Central memory CD8-positive, alpha-beta T cell (primary cell): ENCODE data around the gene TNP2.

Experiments
- ATAC-seq: fragments of 150-1000 bp; cut with Tn5 transposase; replicated peaks from 2 replicates; pipeline ENCODE4 v1.10.0; 2022; ENCODE audit warnings: mild to moderate bottlenecking, moderate FRiP score, moderate number of reproducible peaks; ENCODE audit not compliant: poor library complexity, severe bottlenecking; ENCODE audit errors: extremely low read depth
- DNase-seq, 2 donors: peaks; one replicate each; pipeline ENCODE4 v3.0.0; 2021; ENCODE audit warnings: low spot score in 2 of 2
- H3K27ac Mint-ChIP-seq: one replicate; pipeline ENCODE4 v1.8.0; 2022; ENCODE audit warnings: low read depth, mild to moderate bottlenecking, moderate library complexity, mixed read lengths
- H3K27me3 Mint-ChIP-seq: one replicate; pipeline ENCODE4 v1.8.0; 2022; ENCODE audit warnings: mixed read lengths
- H3K36me3 Mint-ChIP-seq: one replicate; pipeline ENCODE4 v1.8.0; 2022; ENCODE audit warnings: mild to moderate bottlenecking, moderate library complexity, mixed read lengths; ENCODE audit not compliant: insufficient read depth
- H3K4me1 Mint-ChIP-seq: one replicate; pipeline ENCODE4 v1.8.0; 2022; ENCODE audit warnings: mixed read lengths
- H3K4me3 Mint-ChIP-seq: one replicate; pipeline ENCODE4 v1.8.0; 2022; ENCODE audit warnings: mild to moderate bottlenecking, moderate library complexity, mixed read lengths
- H3K9me3 Mint-ChIP-seq: one replicate; pipeline ENCODE4 v1.8.0; 2022; ENCODE audit warnings: mixed read lengths

The TNP2 gene

DNA sequence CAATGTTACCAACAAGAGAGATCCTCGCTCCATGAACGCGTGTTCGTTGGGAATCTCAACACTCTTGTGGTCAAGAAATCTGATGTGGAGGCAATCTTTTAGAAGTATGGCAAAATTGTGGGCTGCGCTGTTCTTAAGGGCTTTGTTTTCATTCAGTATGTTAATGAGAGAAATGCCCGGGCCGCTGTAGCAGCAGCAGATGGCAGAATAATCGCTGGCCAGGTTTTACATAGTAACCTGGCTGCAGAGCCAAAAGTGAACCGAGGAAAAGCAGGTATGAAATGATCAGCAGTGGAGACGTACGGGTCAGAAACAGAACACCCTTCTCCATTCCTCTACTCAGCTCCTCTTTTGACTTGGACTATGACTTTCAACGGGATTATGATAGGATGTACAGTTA, 26.5 kb downstream of the TNP2 start:
- peaks cover 4% of the 10 kb centered on the region for H3K36me3 Mint-ChIP-seq

DNA sequence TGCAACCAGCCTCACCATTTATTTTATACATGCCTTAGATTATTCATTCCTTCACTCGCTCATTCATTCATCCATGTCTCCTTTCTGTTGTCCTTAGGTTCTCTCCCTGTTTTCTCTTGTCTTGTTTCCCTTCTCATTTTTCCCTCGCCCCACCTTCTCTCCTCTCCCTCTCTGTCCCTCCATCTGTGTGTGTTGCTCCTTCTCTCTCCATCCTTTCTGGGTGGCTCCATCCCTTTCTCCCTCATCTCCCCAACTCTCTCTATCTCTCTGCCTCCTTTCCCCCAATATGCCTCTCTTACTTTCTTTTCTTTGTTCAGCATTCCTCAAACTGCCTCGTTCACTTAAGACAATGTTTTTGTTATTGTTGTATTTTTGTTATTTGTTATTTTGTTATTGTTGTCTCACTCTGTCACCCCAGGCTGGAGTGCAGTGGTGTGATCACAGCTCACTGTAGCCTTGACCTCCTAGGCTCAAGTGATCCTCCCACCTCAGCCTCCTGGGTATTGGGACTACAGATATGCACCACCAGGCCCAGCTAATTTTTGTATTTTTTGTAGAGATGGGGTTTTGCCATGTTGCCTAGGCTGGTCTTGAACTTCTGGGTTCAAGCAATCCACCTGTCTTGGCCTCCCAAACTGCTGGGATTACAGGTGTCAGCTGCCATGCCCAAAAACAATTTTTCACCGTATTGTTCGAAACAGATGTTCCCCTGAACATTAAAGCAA, 27.5 kb downstream of the TNP2 start:
- ATAC-seq (no peak), DNase-seq (no peak)
- Mint-ChIP-seq H3K4me3 (no peak overlapping the region), H3K27me3 (no peaks in the 10 kb centered on the region), H3K9me3 (no peaks in the 10 kb centered on the region), H3K36me3 (peaks cover 2% of the 10 kb centered on the region), H3K27ac (no peak overlapping the region), H3K4me1 (peaks cover 9% of the 10 kb centered on the region)

More for the DNA sequence above, 26.5 kb downstream of the TNP2 start:
- DNase-seq (no peak), ATAC-seq (no peak)
- Mint-ChIP-seq H3K9me3 (no peaks in the 10 kb centered on the region), H3K27ac (no peak overlapping the region), H3K4me1 (peaks cover 9% of the 10 kb centered on the region), H3K4me3 (no peak overlapping the region), H3K27me3 (no peaks in the 10 kb centered on the region)

DNA sequence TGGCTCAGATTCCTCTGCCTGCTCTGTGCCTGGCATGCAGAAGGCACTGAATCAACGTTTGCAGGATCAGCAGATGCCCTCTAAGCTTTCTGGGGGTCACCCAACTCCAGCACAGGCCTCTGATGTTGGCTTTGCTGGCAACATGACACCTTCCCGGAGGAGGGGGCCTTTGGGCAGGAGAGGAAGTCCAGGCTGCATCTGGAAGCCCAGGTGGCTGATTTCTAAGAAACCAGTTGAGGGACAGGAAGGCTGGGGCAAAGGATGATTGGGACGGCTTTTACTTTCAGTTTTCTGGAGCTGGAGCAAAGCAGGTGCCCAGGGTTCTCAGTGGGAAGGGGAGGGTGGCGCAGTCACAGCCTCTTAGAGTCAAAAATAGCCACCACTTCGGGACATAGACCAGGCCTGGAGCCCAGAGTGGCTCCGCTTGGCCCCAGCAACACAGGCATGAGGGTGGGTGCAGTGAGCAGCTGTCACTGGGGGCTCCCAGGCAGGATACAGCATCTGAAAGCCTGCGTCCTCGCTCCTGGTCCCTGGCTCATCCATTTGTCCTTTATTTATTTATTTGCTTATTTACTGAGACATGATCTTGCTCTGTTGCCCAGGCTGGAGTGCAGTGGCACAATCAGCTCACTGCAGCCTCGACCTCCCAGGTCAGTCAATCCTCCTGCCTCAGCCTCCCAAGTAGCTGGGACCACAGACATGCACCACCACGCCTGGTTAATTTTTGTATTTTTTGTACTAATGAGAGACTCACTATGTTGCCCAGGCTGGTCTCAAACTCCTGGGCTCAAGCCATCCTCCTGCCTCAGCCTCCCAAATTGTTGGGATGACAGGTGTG, 28.3 kb downstream of the TNP2 start:
- no peak for ATAC-seq
- no peaks in the 10 kb centered on the region for H3K9me3 Mint-ChIP-seq

DNA sequence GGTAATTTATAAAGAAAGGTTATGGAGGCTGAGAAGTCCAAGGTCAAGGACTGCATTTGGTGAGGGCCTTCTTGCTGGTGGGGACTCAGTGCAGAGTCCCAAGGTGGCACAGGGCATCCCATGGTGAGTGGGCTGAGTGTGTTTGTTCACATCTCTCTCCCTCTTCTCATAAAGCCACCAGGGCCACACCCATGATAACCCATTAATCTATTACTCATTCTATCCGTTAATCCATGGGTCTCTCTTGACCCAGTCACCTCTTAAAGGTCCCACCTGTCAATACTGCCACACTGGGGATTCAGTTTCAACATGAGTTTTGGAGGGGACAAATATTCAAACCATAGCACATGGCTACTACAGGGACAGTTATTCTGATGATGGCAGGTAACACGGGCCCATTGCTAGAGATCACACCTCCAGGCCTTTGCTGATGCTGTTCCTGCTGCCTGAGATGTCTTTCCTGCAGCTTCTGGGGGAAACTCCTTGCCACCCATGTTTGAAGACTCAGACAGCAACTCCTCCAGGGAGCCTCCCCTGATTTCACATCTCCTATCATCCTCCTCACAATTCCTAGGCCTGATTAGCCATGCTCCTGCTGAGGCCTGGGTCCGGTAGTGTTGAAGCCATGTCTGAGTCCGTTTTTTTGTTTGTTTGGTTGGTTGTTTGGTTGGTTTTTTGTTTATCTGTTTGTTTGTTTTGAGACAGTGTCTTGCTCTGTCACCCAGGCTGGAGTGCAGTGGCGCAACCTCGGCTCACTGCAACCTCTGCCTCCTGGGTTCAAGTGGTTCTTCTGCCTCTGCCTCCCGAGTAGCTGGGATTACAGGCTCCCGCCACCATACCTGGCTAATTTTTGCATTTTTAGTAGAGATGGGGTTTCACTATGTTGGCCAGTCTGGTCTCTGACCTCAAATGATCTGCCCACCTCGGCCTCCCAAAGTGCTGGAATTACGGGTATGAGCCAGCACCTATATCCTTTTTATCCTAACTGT, 29.2 kb downstream of the TNP2 start:
- no peak overlapping the region for H3K4me3 Mint-ChIP-seq
- ATAC-seq (no peak), DNase-seq (no peak)
- peaks cover 7% of the 10 kb centered on the region for H3K4me1 Mint-ChIP-seq
- peaks cover 2% of the 10 kb centered on the region for H3K36me3 Mint-ChIP-seq
- H3K27me3 Mint-ChIP-seq, result no peaks in the 10 kb centered on the region
- no peak overlapping the region for H3K27ac Mint-ChIP-seq
- H3K9me3 Mint-ChIP-seq, result no peaks in the 10 kb centered on the region

More for the DNA sequence above, 28.3 kb downstream of the TNP2 start:
- Mint-ChIP-seq H3K4me3 (no peak overlapping the region), H3K27me3 (no peaks in the 10 kb centered on the region), H3K36me3 (peaks cover 2% of the 10 kb centered on the region), H3K4me1 (peaks cover 9% of the 10 kb centered on the region), H3K27ac (no peak overlapping the region)
- DNase-seq, result no peak

DNA sequence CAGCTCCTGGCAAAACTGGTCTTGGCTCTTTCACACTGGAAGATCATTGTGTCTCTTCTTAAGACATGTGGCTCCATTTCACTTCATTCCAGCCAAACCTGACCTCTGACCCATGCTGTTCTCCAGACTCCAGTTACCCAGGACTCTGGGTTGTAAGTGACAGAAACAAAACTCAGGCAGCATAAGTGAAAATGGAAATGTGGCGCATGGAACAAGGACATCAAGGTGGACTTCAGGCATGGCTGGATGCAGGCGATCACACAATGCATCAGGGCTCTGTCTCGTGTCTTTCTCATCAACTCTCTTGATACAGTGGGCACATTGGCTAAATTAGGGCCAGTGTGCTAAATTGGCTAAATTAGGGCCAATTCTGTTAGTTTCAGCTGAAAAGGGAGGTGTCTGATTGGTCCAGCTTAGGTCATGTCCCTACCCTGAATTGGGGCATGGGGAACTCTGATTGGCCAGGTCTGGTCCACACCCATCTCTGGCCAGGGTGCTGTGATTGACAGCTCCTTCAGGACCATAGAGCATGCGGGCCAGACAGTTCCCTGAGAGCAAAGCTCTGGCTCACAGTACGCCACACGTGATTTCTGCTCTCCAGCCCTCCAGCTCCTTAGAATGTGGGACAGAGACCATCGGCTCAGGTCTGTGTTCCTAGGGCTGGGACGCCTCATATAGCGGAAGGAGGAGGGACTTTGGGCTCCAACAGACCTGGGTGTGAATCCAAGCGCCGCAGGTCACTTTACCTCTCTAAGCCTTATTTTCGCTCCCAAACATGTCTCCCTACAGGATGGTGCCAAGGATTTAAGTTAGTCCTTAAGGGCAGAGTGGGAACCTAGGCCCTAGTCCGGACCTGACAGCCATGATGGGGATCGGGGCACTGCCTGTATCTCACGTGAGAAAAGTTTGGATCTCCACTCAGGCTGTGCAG, 30.6 kb downstream of the TNP2 start:
- ATAC-seq (no peak), DNase-seq (no peak)
- no peak overlapping the region for H3K27ac Mint-ChIP-seq
- peaks cover 2% of the 10 kb centered on the region for H3K36me3 Mint-ChIP-seq
- no peak overlapping the region for H3K4me3 Mint-ChIP-seq
- H3K4me1 Mint-ChIP-seq, result peaks cover 19% of the 10 kb centered on the region
- H3K27me3 Mint-ChIP-seq, result no peaks in the 10 kb centered on the region
- no peaks in the 10 kb centered on the region for H3K9me3 Mint-ChIP-seq

DNA sequence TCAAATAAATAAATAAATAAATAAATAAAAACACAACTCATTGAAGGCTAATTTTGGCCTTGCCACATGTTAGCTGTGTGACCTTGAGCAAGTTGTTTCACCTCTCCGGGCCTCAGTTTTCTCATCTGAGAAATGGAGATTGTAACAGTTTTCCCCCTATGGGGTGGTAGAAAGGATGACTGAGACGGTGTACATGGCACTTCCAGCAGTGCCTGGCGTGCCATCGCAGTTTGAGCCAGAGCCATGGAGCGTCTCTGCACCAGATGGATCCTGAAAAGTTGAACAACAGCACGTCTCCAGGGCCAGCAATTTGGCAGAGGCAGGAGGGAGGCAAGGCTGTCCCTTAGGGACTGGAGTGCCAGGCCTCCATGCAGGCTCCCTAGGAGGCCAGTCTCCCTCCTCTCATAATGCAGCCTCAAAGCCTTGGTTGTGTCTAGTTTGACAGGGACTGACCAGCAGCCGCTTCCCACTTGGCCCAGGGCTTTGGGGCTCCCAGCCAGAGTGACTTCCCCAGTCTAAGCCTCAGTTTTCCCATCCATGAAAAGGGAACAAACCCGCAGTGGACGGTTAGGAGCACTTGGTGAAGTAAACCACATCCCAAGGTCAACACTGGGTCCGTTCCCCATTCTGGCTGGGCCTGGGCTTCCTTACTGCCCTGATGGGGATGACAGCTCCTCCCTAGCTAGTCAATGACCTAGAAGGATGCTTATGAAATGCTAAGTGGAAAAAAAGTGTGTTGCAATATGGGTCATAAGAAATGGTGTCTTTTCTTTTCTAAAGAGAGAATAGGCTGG, 32.5 kb downstream of the TNP2 start:
- no peak for DNase-seq
- Mint-ChIP-seq H3K27ac (no peak overlapping the region), H3K4me1 (peaks cover 37% of the 10 kb centered on the region), H3K4me3 (no peak overlapping the region), H3K27me3 (no peaks in the 10 kb centered on the region), H3K9me3 (no peaks in the 10 kb centered on the region), H3K36me3 (peaks cover 5% of the 10 kb centered on the region)
- ATAC-seq, result no peak

DNA sequence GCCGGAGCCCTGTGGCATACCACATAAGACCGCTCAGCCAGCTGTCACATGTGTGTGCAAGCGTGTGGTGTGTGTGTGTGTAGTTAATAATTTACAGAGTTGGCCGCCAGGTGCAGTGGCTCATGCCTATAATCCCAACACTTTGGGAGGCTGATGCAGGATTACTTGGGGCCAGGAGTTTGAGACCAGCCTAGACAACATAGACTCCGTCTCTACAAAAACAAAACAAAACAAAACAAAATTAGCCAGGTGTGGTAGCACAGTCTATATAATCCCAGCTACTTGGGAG, 33.5 kb downstream of the TNP2 start:
- DNase-seq (no peak), ATAC-seq (no peak)
- Mint-ChIP-seq H3K4me1 (peaks cover 43% of the 10 kb centered on the region), H3K36me3 (peaks cover 5% of the 10 kb centered on the region), H3K27me3 (no peaks in the 10 kb centered on the region), H3K4me3 (no peak overlapping the region), H3K9me3 (no peaks in the 10 kb centered on the region), H3K27ac (no peak overlapping the region)

DNA sequence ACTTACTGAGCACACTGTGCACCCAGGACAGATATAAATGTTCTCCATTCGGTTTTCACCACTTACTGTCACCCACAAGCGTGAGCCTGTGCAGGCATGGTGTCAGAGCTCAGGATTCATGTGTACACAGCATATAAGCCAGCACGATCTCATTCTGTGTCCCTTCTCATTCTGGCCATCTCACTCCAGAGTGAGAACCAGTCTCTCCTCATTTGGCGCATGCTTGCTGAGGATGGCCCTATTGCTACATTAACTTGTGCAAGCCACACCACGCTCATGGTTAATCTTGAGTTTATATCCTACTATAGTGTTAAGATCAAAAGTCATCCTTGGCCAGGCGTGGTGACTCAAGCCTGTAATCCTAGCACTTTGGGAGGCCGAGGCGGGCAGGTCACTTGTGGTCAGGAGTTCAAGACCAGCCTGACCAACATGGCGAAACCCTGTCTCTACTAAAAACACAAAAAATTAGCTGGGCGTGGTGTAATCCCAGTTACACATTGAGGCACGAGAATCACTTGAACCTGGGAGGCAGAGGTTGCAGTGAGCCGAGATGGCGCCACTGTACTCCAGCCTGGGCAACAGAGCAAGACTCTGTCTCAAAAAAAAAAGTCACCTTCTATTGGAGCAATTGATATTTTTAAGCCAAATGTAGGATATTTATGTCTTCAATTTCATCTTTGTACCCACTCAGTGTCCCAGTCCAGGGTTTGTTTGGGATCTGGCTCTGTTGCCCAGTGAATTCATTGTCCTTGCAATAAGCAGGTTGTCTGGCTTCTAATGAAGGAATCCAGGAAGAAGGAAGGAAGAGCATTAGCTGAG, 34.0 kb downstream of the TNP2 start:
- Mint-ChIP-seq H3K4me1 (peaks cover 43% of the 10 kb centered on the region), H3K27ac (no peak overlapping the region)
- no peak for ATAC-seq

DNA sequence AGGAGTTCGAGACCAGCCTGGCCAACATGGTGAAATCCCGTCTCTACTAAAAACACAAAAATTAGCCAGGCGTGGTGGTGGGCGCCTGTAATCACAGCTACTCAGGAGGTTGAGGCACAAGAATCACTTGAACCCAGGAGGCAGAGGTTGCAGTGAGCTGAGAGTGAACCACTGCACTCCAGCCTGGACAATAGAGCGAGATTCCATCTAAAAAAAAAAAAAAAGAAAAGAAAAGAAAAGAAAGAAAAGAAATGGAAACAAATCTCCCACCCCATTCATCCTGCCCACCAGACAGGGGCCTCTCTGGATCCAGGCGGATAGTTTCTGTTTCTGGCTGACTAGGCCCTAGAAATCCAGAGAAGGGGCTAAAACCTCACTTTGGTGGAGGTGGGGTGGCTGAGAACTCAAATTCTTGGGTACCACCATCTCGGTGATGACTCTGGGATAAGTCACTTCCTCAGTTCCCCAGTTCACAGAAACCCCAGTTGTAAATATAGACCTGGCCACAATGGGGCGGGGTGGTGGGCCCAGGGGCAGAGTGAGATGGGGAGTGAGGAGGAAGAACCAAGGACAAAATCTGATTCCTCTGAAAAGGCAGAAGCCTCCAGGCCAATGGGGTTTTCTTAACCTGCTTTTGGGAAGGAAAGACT, 35.3 kb downstream of the TNP2 start:
- H3K4me1 Mint-ChIP-seq, result peaks cover 46% of the 10 kb centered on the region
- peak overlapping the region; percentile 74 for H3K4me3 Mint-ChIP-seq
- peak overlapping the region; percentile 97 for H3K27ac Mint-ChIP-seq
- DNase-seq (no peak), ATAC-seq (no peak)
- no peaks in the 10 kb centered on the region for H3K9me3 Mint-ChIP-seq
- no peaks in the 10 kb centered on the region for H3K27me3 Mint-ChIP-seq
- peaks cover 3% of the 10 kb centered on the region for H3K36me3 Mint-ChIP-seq

More for the DNA sequence above, 34.0 kb downstream of the TNP2 start:
- Mint-ChIP-seq H3K4me3 (no peak overlapping the region), H3K27me3 (no peaks in the 10 kb centered on the region), H3K36me3 (peaks cover 5% of the 10 kb centered on the region), H3K9me3 (no peaks in the 10 kb centered on the region)
- DNase-seq, result no peak
